HG03135 (cell line): ENCODE measurements around the gene SLC49A4.

Experiments used
- ATAC-seq: cut with Tn5 transposase; IDR thresholded peaks from one replicate; pipeline ENCODE4 v1.9.1; 2021; ENCODE audit warnings: mild to moderate bottlenecking, moderate library complexity; ENCODE audit not compliant: unreplicated experiment

The SLC49A4 gene

DNA sequence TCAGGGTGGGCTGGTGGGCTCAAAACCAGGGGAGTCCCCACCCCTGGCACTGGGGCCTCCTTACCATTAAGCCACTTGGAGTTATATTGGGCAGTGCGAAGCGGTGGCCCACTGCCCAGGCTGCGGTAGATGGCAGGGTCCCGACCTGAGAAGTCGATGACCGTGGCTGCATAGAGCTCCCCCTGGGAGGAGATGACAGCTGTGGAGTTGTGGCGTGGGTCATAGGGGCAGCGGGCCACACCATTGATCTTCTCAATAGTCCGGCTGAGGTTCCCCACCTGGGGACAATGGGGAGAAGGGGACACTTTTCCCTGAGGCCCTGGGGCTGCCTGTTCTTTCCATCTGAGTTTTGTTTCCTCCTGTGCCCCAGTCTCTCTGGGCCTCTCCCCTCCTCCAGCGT is 132.9 kb downstream of the SLC49A4 start:
- ATAC-seq: no peak

DNA sequence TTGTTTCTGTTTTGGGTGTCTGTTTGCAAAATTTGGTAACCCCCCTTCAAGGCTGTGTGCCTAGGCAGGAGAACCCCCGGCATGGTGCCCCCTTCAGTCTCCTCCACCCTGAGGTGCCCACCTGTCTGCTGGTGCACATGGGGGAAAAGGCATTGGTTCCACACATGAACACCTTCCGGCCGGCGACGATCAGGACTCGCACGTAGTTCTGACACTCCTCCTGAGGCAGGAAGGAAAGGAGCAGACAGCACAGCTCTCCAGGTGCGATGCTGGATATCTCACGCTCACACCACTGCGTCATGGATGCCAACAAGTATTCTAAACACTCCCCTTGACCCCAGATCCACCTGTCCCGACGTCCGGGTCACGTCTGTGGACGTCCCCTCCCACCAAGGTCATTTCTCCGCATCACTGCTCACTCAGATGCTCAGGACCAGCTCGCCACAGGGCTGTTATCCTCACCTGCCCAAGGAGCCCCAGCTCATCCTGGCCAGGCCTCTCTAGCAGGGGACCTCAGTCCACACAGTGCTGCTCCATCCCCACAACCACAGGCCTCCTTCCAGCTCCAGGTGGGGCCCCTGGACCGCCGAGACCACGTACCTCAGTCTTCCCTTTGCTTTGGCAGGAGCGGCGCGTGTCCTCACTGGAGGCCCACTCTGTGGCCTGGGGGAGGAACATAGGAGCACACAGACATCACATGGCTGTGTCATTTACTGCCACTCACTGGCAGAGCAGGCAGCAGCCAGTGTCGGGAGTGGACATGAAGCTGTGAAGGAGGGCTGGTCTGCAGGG is 133.7 kb downstream of the SLC49A4 start:
- no peak for ATAC-seq

GRCh38 chr3:122929188-122930062 is 134.6 kb downstream of the SLC49A4 start:
- ATAC-seq: no peak

DNA sequence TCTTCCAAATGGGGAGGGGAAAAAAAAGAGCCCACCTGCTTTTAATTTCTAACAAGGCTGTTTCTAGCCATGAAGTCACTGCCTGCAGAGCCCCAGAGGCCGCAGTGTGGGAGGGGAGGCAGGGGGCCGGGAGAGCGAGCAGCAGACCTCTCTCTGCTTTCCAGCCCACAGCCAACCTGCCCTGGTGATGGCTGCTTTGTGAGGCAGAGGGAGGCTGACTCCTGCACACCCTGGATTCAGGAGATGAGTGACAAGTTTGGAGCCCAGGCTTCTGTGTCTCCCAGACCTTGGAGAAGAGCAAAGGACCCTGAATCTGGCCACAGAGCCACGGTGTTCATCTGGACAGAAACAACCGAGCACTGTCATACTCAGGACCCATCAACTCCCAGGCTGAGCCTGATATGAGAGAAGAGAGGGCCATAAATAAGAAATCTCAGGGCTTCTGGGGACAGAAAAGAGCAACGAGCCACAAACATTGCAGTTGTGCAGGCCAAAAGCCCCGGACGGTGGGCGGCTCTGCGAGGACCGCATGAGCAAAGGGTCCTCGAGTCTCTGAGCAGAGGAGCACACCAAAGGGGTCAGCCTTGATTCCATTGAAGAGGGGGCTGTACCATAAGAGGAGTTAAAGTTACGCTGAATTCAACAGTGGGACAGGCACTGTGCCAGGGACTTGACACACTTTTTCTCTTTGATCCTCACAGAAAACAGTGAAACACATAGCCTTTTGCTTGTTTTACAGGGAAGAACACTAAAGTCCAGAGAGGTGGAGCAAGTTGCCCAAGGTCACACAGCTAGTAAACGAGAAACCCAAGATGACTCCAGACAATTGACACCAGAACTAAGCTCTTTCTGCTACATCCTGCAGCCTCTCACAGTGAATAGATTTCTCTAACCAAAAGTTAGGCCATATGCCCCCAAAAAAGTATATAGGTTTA is 135.5 kb downstream of the SLC49A4 start:
- ATAC-seq: no peak
